Measurements from ENCODE around the gene EFTUD2. TPM values are rescaled to one million over a fixed set of nuclear protein-coding genes. Genes with fewer than 3 reads are reported as not detected.

Gene EFTUD2
- total and polyA plus RNA-seq, 9 of the 15 experiments (the other 6 are each of a cell fraction or from before 2014, with no cell fraction given): 65.8 to 362 (median 218) TPM

GRCh38 chr17:44899074-44899782 is at the start of gene EFTUD2 (continued):
- TF ChIP-seq E2F6 (IDR thresholded peaks at IDR 0.05; ENCODE audit: borderline replicate concordance in 1 of 2, extremely low read depth in 1 of 2, insufficient read depth in 1 of 2, insufficient read length in 1 of 2, low read depth in 1 of 2, low read length in 1 of 2, poor library complexity in 1 of 2, severe bottlenecking in 1 of 2): peak; percentile 75 to 79
- peak; percentile 87 for TF ChIP-seq ATF1 (CRISPR knock-in tag; IDR thresholded peaks at IDR 0.05)
- TF ChIP-seq ATF1 (tag; IDR thresholded peaks at IDR 0.05): peak; percentile 99
- TF ChIP-seq JUNB (CRISPR knock-in tag; conservative IDR thresholded peaks at IDR 0.05): no peak
- no peak for TF ChIP-seq ZBTB1 (CRISPR knock-in tag; IDR thresholded peaks at IDR 0.05; ENCODE audit: borderline replicate concordance, low read depth)
- TF ChIP-seq CEBPZ (IDR thresholded peaks at IDR 0.05; ENCODE audit: borderline replicate concordance, low read depth, low read length): no peak
- TF ChIP-seq ASH1L (IDR thresholded peaks at IDR 0.05; ENCODE audit: borderline replicate concordance, low read depth, partially characterized antibody): no peak
- TF ChIP-seq MNT (conservative IDR thresholded peaks at IDR 0.05): peak; percentile 94 to 98
- no peak for TF ChIP-seq RBM25 (IDR thresholded peaks at IDR 0.05; ENCODE audit: low read depth, low read length, severe bottlenecking)
- no peak for TF ChIP-seq ZNF274 (IDR thresholded peaks at IDR 0.05; ENCODE audit: borderline replicate concordance, low read depth, low read length)
- no peak for TF ChIP-seq ZNF324 (CRISPR knock-in tag; IDR thresholded peaks at IDR 0.05)
- no peak for TF ChIP-seq RBM14 (IDR thresholded peaks at IDR 0.05; ENCODE audit: borderline replicate concordance, insufficient read depth, low read depth, low read length)
- TF ChIP-seq ZFX (CRISPR knock-in tag; IDR thresholded peaks at IDR 0.05): peak; percentile 94
- TF ChIP-seq RBBP5 (IDR thresholded peaks at IDR 0.05; ENCODE audit: borderline replicate concordance, insufficient read depth, low read length, poor library complexity, severe bottlenecking): peak; percentile 98
- TF ChIP-seq ZNF764 (CRISPR knock-in tag; IDR thresholded peaks at IDR 0.05; ENCODE audit: low read depth): peak; percentile 34; the same call in 1 of the 2 replicates
- TF ChIP-seq TOE1 (IDR thresholded peaks at IDR 0.05; ENCODE audit: borderline replicate concordance): peak; percentile 99
- TF ChIP-seq TOE1 (CRISPR knock-in tag; IDR thresholded peaks at IDR 0.05; ENCODE audit: borderline replicate concordance, low read depth): no peak
- TF ChIP-seq EHMT2 (IDR thresholded peaks at IDR 0.05): no peak

Data from K562 (cell line).